ENCODE results near the gene EFCAB12.

DNA sequence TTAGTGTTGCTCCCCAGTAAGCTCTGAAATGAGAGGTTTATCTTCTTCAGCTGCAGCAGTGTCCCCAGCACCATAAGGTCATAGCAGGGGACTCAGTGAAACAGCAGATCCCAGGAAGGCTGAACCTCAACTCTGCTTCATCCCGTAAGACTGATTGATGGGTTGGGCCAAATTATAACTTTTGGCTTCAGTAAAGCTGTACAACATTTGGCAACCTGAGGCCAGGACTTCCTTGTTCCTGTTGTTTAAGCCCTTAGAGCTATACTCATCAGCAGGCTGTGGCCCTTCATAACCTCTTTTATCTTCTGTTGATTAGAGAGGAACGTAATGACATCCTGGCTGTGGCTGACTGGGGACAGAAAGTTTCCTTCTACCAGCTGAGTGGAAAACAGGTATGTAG lies 40.6 kb upstream of the EFCAB12 start:
- TF ChIP-seq, protein P1, sequence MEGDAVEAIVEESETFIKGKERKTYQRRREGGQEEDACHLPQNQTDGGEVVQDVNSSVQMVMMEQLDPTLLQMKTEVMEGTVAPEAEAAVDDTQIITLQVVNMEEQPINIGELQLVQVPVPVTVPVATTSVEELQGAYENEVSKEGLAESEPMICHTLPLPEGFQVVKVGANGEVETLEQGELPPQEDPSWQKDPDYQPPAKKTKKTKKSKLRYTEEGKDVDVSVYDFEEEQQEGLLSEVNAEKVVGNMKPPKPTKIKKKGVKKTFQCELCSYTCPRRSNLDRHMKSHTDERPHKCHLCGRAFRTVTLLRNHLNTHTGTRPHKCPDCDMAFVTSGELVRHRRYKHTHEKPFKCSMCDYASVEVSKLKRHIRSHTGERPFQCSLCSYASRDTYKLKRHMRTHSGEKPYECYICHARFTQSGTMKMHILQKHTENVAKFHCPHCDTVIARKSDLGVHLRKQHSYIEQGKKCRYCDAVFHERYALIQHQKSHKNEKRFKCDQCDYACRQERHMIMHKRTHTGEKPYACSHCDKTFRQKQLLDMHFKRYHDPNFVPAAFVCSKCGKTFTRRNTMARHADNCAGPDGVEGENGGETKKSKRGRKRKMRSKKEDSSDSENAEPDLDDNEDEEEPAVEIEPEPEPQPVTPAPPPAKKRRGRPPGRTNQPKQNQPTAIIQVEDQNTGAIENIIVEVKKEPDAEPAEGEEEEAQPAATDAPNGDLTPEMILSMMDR (conservative IDR thresholded peaks at IDR 0.05; ENCODE audit: low read depth, low read length): no peak
- no peak for TF ChIP-seq MAZ (IDR thresholded peaks at IDR 0.05; ENCODE audit: borderline replicate concordance, low read depth, low read length)
- TF ChIP-seq RCOR1 (IDR thresholded peaks at IDR 0.05; ENCODE audit: insufficient replicate concordance, low read length): no peak
- TF ChIP-seq, protein P2, sequence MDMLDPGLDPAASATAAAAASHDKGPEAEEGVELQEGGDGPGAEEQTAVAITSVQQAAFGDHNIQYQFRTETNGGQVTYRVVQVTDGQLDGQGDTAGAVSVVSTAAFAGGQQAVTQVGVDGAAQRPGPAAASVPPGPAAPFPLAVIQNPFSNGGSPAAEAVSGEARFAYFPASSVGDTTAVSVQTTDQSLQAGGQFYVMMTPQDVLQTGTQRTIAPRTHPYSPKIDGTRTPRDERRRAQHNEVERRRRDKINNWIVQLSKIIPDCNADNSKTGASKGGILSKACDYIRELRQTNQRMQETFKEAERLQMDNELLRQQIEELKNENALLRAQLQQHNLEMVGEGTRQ (IDR thresholded peaks at IDR 0.05; ENCODE audit: low read depth, low read length): no peak
- no peak for TF ChIP-seq CEBPB (IDR thresholded peaks at IDR 0.05; ENCODE audit: low read depth, low read length)
- no peak for TF ChIP-seq RFX5 (IDR thresholded peaks at IDR 0.05; ENCODE audit: low read depth, low read length)
- no peak for TF ChIP-seq RAD21 (IDR thresholded peaks at IDR 0.05; ENCODE audit: low read length)
- TF ChIP-seq POLR2A (IDR thresholded peaks at IDR 0.05; ENCODE audit: low read depth, low read length): no peak
- no peak for TF ChIP-seq NFE2L2 (IDR thresholded peaks at IDR 0.05; ENCODE audit: low read depth, low read length)
- no peak for TF ChIP-seq MXI1 (IDR thresholded peaks at IDR 0.05; ENCODE audit: borderline replicate concordance, low read depth, low read length)
- TF ChIP-seq, protein P3, sequence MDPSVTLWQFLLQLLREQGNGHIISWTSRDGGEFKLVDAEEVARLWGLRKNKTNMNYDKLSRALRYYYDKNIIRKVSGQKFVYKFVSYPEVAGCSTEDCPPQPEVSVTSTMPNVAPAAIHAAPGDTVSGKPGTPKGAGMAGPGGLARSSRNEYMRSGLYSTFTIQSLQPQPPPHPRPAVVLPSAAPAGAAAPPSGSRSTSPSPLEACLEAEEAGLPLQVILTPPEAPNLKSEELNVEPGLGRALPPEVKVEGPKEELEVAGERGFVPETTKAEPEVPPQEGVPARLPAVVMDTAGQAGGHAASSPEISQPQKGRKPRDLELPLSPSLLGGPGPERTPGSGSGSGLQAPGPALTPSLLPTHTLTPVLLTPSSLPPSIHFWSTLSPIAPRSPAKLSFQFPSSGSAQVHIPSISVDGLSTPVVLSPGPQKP (IDR thresholded peaks at IDR 0.05; ENCODE audit: borderline replicate concordance, low read depth, low read length): no peak
